Activated CD8-positive, alpha-beta T cell treated with anti-CD3 and anti-CD28 coated beads for 36 hours (primary cell): ENCODE data around the gene LILRB4. TPM values are rescaled to one million over a fixed set of nuclear protein-coding genes. Genes with fewer than 3 reads are reported as not detected.
"Not testable (repeated sequence)": the region's sequence is repeated elsewhere in the genome, so short reads cannot be mapped to it uniquely, and the experiment has no call there.

Experiments used
- ATAC-seq: fragments of 200-7000 bp; cut with Tn5 transposase; one replicate; pipeline ENCODE4 v1.10.0; 2021; ENCODE audit warnings: mild to moderate bottlenecking, moderate library complexity
- CTCF ChIA-PET: fragments of 350-600 bp; sonication (Branson Sonifier 250); formaldehyde crosslinking; loops from one replicate; lab custom pipeline; 2021; ENCODE audit warnings: antibody characterized with exemption; lab: Charles Lee
- POLR2A ChIA-PET: fragments of 350-600 bp; sonication (Branson Sonifier 250); formaldehyde crosslinking; loops from one replicate; lab custom pipeline; 2021; ENCODE audit warnings: antibody characterized with exemption; lab: Charles Lee
- DNase-seq: peaks from one replicate; pipeline ENCODE4 v3.0.0-alpha.2; 2020
- H3K27ac Mint-ChIP-seq: one replicate; pipeline ENCODE4 v1.8.0; 2021; ENCODE audit warnings: mild to moderate bottlenecking, mixed read lengths
- H3K27me3 Mint-ChIP-seq: one replicate; pipeline ENCODE4 v1.8.0; 2021; ENCODE audit warnings: mixed read lengths
- H3K36me3 Mint-ChIP-seq: one replicate; pipeline ENCODE4 v1.8.0; 2021; ENCODE audit warnings: low read depth, mixed read lengths
- H3K4me1 Mint-ChIP-seq: one replicate; pipeline ENCODE4 v1.8.0; 2021; ENCODE audit warnings: low read depth, mixed read lengths
- H3K4me3 Mint-ChIP-seq: one replicate; pipeline ENCODE4 v1.8.0; 2021; ENCODE audit warnings: mild to moderate bottlenecking, moderate library complexity, mixed read lengths
- H3K9me3 Mint-ChIP-seq: one replicate; pipeline ENCODE4 v1.8.0; 2021; ENCODE audit warnings: mixed read lengths
- intact Hi-C: fragments of 100-400 bp; cut with micrococcal nuclease; formaldehyde crosslinking; loops from one replicate; pipeline ENCODE4 v1.10.0; 2022
- total RNA-seq, 2 experiments: library from RNA; stranded (reverse); gene quantifications; one replicate each; pipeline ENCODE4 v1.2.3, GENCODE V29; 2021
- TF ChIP-seq, protein P1 (sequence below): fragments of 200-600 bp; IDR thresholded peaks from one replicate; pipeline ENCODE4 v1.8.0; 2022; ENCODE audit warnings: antibody characterized with exemption, mild to moderate bottlenecking

LILRB4 gene
- total RNA-seq, 2 experiments from 2014 or later = not detected

GRCh38 chr19:54630782-54631181 is 32.0 kb upstream of the LILRB4 start:
- intact Hi-C loops = no loop called here
- CTCF ChIA-PET = no interaction called here
- no peaks in the 10 kb centered on the region for H3K4me1 Mint-ChIP-seq
- no peak overlapping the region for H3K4me3 Mint-ChIP-seq
- H3K9me3 Mint-ChIP-seq = no peaks in the 10 kb centered on the region
- peaks cover 31% of the 10 kb centered on the region for H3K27me3 Mint-ChIP-seq
- DNase-seq (no peak), ATAC-seq (no peak)
- POLR2A ChIA-PET = no interaction called here
- no peak overlapping the region for H3K27ac Mint-ChIP-seq
- no peaks in the 10 kb centered on the region for H3K36me3 Mint-ChIP-seq
- TF ChIP-seq, protein P1, sequence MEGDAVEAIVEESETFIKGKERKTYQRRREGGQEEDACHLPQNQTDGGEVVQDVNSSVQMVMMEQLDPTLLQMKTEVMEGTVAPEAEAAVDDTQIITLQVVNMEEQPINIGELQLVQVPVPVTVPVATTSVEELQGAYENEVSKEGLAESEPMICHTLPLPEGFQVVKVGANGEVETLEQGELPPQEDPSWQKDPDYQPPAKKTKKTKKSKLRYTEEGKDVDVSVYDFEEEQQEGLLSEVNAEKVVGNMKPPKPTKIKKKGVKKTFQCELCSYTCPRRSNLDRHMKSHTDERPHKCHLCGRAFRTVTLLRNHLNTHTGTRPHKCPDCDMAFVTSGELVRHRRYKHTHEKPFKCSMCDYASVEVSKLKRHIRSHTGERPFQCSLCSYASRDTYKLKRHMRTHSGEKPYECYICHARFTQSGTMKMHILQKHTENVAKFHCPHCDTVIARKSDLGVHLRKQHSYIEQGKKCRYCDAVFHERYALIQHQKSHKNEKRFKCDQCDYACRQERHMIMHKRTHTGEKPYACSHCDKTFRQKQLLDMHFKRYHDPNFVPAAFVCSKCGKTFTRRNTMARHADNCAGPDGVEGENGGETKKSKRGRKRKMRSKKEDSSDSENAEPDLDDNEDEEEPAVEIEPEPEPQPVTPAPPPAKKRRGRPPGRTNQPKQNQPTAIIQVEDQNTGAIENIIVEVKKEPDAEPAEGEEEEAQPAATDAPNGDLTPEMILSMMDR = no peak

DNA sequence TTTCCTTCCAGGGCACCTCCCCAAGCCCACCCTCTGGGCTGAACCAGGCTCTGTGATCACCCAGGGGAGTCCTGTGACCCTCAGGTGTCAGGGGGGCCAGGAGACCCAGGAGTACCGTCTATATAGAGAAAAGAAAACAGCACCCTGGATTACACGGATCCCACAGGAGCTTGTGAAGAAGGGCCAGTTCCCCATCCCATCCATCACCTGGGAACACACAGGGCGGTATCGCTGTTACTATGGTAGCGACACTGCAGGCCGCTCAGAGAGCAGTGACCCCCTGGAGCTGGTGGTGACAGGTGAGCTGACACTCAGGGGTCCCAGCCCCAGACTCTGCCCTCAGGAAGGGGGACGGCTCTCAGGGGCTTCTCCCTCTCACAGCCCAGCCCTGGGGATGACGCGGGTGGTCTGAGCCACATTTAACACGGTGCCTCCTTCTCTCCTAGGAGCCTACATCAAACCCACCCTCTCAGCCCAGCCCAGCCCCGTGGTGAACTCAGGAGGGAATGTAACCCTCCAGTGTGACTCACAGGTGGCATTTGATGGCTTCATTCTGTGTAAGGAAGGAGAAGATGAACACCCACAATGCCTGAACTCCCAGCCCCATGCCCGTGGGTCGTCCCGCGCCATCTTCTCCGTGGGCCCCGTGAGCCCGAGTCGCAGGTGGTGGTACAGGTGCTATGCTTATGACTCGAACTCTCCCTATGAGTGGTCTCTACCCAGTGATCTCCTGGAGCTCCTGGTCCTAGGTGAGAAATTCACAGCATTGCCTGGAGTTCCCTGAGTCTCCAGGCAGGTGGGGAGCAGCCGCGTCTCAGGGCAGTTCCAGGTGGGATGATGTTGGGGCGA is 31.1 kb upstream of the LILRB4 start:
- intact Hi-C loops, POLR2A ChIA-PET, ATAC-seq, H3K36me3 Mint-ChIP-seq, H3K9me3 Mint-ChIP-seq, DNase-seq, H3K4me3 Mint-ChIP-seq, CTCF ChIA-PET, H3K27ac Mint-ChIP-seq, H3K4me1 Mint-ChIP-seq: not testable (repeated sequence)
- H3K27me3 Mint-ChIP-seq = peaks cover 27% of the 10 kb centered on the region

- H3K4me1 Mint-ChIP-seq, H3K9me3 Mint-ChIP-seq, POLR2A ChIA-PET: not testable (repeated sequence)
Measured at GRCh38 chr19:54632517-54632916, 30.3 kb upstream of the LILRB4 start.

GRCh38 chr19:54633401-54633800 is 29.4 kb upstream of the LILRB4 start:
- no peaks in the 10 kb centered on the region for H3K9me3 Mint-ChIP-seq
- H3K4me1 Mint-ChIP-seq = no peaks in the 10 kb centered on the region
- ATAC-seq (no peak), DNase-seq (no peak)
- no peak overlapping the region for H3K27ac Mint-ChIP-seq
- H3K27me3 Mint-ChIP-seq = peaks cover 18% of the 10 kb centered on the region
- TF ChIP-seq, protein P1 = no peak
- H3K36me3 Mint-ChIP-seq = no peaks in the 10 kb centered on the region
- no peak overlapping the region for H3K4me3 Mint-ChIP-seq
- intact Hi-C loops = no loop called here
- CTCF ChIA-PET = interaction anchor here (0.8 kb wide), 1 partner anchor 19 kb away, joined by 3 read pairs; no protein-coding TSS in a partner anchor
- POLR2A ChIA-PET = no interaction called here

More at GRCh38 chr19:54632517-54632916, 30.3 kb upstream of the LILRB4 start:
- peaks cover 23% of the 10 kb centered on the region for H3K27me3 Mint-ChIP-seq
- DNase-seq, ATAC-seq, H3K27ac Mint-ChIP-seq, intact Hi-C loops, CTCF ChIA-PET, H3K4me3 Mint-ChIP-seq, H3K36me3 Mint-ChIP-seq: not testable (repeated sequence)

GRCh38 chr19:54636081-54636480 is 26.7 kb upstream of the LILRB4 start:
- ATAC-seq, DNase-seq, intact Hi-C loops, H3K36me3 Mint-ChIP-seq, CTCF ChIA-PET, H3K27me3 Mint-ChIP-seq, H3K27ac Mint-ChIP-seq, H3K9me3 Mint-ChIP-seq, H3K4me3 Mint-ChIP-seq, POLR2A ChIA-PET, H3K4me1 Mint-ChIP-seq: not testable (repeated sequence)

DNA sequence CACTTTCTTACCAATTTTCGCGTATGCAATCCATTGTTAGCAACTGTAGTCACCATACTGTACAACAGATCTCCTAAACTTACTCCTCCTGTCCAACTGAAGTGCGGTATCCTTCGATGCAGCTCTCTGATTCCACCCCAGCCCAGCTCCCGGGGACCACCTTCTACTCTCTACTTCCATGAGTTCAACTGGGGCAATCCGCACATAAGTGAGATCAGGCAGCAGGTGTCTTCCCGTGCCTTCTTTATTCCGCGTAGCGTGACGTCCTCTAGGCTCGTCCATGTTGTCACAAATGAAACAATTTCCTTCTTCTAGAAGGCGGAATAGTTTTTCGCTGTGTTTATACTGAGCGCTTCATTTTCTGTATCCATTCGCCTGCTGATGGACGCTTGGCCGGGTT is 24.1 kb upstream of the LILRB4 start:
- intact Hi-C loops = no loop called here
- Mint-ChIP-seq H3K4me3 (no peak overlapping the region), H3K9me3 (no peaks in the 10 kb centered on the region), H3K27me3 (peaks cover 2% of the 10 kb centered on the region), H3K4me1 (no peaks in the 10 kb centered on the region), H3K27ac (no peak overlapping the region), H3K36me3 (no peaks in the 10 kb centered on the region)
- no peak for DNase-seq
- ChIA-PET CTCF (interaction anchor here (1.4 kb wide), 1 partner anchor 14 kb away, joined by 9 read pairs; no protein-coding TSS in a partner anchor), POLR2A (no interaction called here)
- ATAC-seq = no peak
- TF ChIP-seq, protein P1 = no peak

- H3K27me3 Mint-ChIP-seq, H3K4me3 Mint-ChIP-seq, H3K4me1 Mint-ChIP-seq, intact Hi-C loops, H3K9me3 Mint-ChIP-seq, H3K27ac Mint-ChIP-seq, ATAC-seq, H3K36me3 Mint-ChIP-seq, DNase-seq, CTCF ChIA-PET, POLR2A ChIA-PET: not testable (repeated sequence)
Measured at GRCh38 chr19:54642953-54643352, 19.8 kb upstream of the LILRB4 start.

- H3K4me1 Mint-ChIP-seq, ATAC-seq, H3K27me3 Mint-ChIP-seq, H3K36me3 Mint-ChIP-seq, CTCF ChIA-PET, intact Hi-C loops, H3K27ac Mint-ChIP-seq, H3K4me3 Mint-ChIP-seq, POLR2A ChIA-PET, H3K9me3 Mint-ChIP-seq, DNase-seq: not testable (repeated sequence)
Measured at GRCh38 chr19:54643583-54643982, 19.2 kb upstream of the LILRB4 start.
